ENCODE measurements around the gene GALK2. TPM values are rescaled to one million over a fixed set of nuclear protein-coding genes. Genes with fewer than 3 reads are reported as not detected.

GALK2 gene
- total RNA-seq, 1 experiment from 2014 or later, result 35.0 TPM

GRCh38 chr15:49265911-49266310 lies 95.9 kb downstream of the GALK2 start:
- in situ Hi-C loops (cut with HindIII; ENCODE audit: low pct_unique_long_range_greater_than_20kb, low sequenced_read_pairs) (no loop called here), intact Hi-C loops (cut with micrococcal nuclease; ENCODE audit: unreplicated experiment) (no loop called here)
- Histone ChIP-seq H3K36me3 (ENCODE audit: control insufficient read depth, insufficient read depth, low read length) (no peaks in the 10 kb centered on the region), H3K27ac (ENCODE audit: low read length) (no peak overlapping the region), H3K9me3 (ENCODE audit: control insufficient read depth, insufficient read depth, low read depth, low read length) (no peaks in the 10 kb centered on the region), H3K4me1 (ENCODE audit: control insufficient read depth, insufficient read depth, low read length) (no peaks in the 10 kb centered on the region), H3K4me3 (ENCODE audit: low read depth in 2 of 2, low read length in 2 of 2) (no peak overlapping the region), H3K27me3 (ENCODE audit: control insufficient read depth, insufficient read depth, low read length) (no peaks in the 10 kb centered on the region)
- no TSS peak for BruUV-seq (replicated peaks)
- DNase-seq (ENCODE audit: low read depth, low spot score) (no peak), ATAC-seq (no peak)
- TF ChIP-seq CTCF (IDR thresholded peaks at IDR 0.05) (no peak), POLR2AphosphoS5 (IDR thresholded peaks at IDR 0.05; ENCODE audit: low read depth, low read length) (no peak), TCF7L2 (IDR thresholded peaks at IDR 0.05; ENCODE audit: low read depth, low read length) (no peak), SIN3A (IDR thresholded peaks at IDR 0.05; ENCODE audit: borderline replicate concordance, insufficient read depth, low read depth, low read length) (no peak), REST (IDR thresholded peaks at IDR 0.05; ENCODE audit: insufficient read depth in 1 of 2, low read depth in 2 of 2, low read length in 1 of 2) (no peak)
- ChIA-PET CTCF (no interaction called here), POLR2A (no interaction called here)

DNA sequence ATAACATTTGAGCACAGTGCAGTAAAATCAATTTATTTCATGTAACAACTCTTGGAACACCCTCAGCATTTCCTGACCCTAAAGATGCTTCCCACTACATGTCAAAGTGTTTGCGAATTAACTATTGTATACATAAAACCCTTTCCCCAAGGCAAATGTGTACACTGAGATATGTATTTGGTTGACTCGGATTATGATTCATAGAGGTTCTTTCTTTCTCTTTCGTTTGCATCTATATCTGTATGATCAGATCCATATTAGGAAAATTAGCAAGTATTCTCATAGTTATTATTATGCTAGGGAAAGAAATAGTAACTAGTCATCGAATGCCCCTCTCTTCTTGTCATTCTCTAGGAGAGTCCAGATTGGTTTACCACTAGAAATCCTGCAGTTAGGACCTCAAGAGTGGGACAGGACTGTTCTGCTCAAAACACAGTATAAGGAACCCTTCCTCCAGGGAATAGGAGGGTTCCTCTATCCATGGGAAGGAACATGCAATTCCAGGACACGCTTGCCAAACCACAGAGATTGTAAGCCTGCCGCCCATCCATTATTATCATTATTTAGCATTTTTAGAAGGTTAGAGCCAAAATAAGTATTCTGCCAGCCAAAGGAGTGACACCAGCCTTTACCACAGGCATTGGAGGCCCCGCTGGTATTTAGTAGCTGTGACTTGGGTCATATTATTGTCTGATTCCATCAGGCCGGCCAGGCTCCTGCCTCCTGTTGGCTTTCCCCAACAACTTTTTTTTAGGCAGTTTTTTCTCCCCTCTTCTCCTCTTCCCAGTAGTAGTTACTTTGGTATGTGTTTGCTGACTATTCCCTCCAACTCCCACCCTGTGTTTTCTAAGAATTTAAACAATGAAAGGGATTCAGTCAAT lies 100.7 kb downstream of the GALK2 start:
- intact Hi-C loops (cut with micrococcal nuclease; ENCODE audit: unreplicated experiment), result no loop called here
- Histone ChIP-seq H3K4me1 (ENCODE audit: control insufficient read depth, insufficient read depth, low read length) (no peaks in the 10 kb centered on the region), H3K4me3 (ENCODE audit: low read depth in 2 of 2, low read length in 2 of 2) (no peak overlapping the region), H3K27ac (ENCODE audit: low read length) (no peak overlapping the region), H3K27me3 (ENCODE audit: control insufficient read depth, insufficient read depth, low read length) (no peaks in the 10 kb centered on the region), H3K9me3 (ENCODE audit: control insufficient read depth, insufficient read depth, low read depth, low read length) (no peaks in the 10 kb centered on the region), H3K36me3 (ENCODE audit: control insufficient read depth, insufficient read depth, low read length) (no peaks in the 10 kb centered on the region)
- in situ Hi-C loops (cut with HindIII; ENCODE audit: low pct_unique_long_range_greater_than_20kb, low sequenced_read_pairs), result no loop called here
- ChIA-PET POLR2A (no interaction called here), CTCF (no interaction called here)
- TF ChIP-seq SIN3A (IDR thresholded peaks at IDR 0.05; ENCODE audit: borderline replicate concordance, insufficient read depth, low read depth, low read length) (no peak), POLR2AphosphoS5 (IDR thresholded peaks at IDR 0.05; ENCODE audit: low read depth, low read length) (no peak), CTCF (IDR thresholded peaks at IDR 0.05) (no peak), TCF7L2 (IDR thresholded peaks at IDR 0.05; ENCODE audit: low read depth, low read length) (no peak), REST (IDR thresholded peaks at IDR 0.05; ENCODE audit: insufficient read depth in 1 of 2, low read depth in 2 of 2, low read length in 1 of 2) (no peak)
- no TSS peak for BruUV-seq (replicated peaks)
- DNase-seq (ENCODE audit: low read depth, low spot score) (peak; percentile 52), ATAC-seq (peak; percentile 81)

Measured in Panc1 (cell line).